ENCODE measurements around the gene NME5. TPM values are rescaled to one million over a fixed set of nuclear protein-coding genes. Genes with fewer than 3 reads are reported as not detected.

NME5 gene
- total and polyA plus RNA-seq, 9 of the 15 experiments (the other 6 are each of a cell fraction or from before 2014, with no cell fraction given) = not detected

- CTCF ChIA-PET (ENCODE audit: low intra/inter-chr PET ratio) = no interaction called here
- H3K9ac ChIP-seq (ENCODE audit: insufficient read depth in 1 of 2, low read depth in 2 of 2, low read length in 2 of 2) = no peak overlapping the region
- H3K27ac ChIP-seq (ENCODE audit: extremely low read depth, low read depth, low read length) = no peak overlapping the region
- H3K4me2 ChIP-seq (ENCODE audit: insufficient read depth, low read length) = no peak overlapping the region
- H4K20me1 ChIP-seq (replicated peaks; ENCODE audit: control insufficient read depth, insufficient read depth, low read length) = no peaks in the 10 kb centered on the region
- DNase-seq (ENCODE audit: extremely low read depth in 1 of 4, low spot score in 3 of 4) (no peak), FAIRE-seq (no peak), ATAC-seq (peak; percentile 62; the same call in 1 of the 3 replicates)
- WGBS (ENCODE audit: insufficient coverage, low coverage, missing lambda C conversion rate) = 0% methylated on average over 3 of the region's 3 CpGs
- H3K4me3 ChIP-seq = no peak overlapping the region
- H3K9me3 ChIP-seq (replicated peaks; ENCODE audit: control insufficient read depth, insufficient read depth, low read depth, low read length) = no peaks in the 10 kb centered on the region
- POLR2A ChIA-PET = interaction anchor here (1.3 to 1.6 kb wide), 4 partner anchors 9 to 31 kb away, joined by 3 to 8 read pairs (median 5); partner anchors contain the start of gene NME5
- no peaks in the 10 kb centered on the region for H3K9me1 ChIP-seq (ENCODE audit: control insufficient read depth, insufficient read depth, low read length)
- H3K27me3 ChIP-seq (ENCODE audit: control insufficient read depth in 2 of 2, insufficient read depth in 2 of 2, low read length in 2 of 2) = peaks cover 4 to 10% of the 10 kb centered on the region in 2 experiments; a peak in 2 of 5 replicates
- BruUV-seq (replicated peaks) = no TSS peak
- H3K4me1 ChIP-seq (replicated peaks in 1 of 2; ENCODE audit: control insufficient read depth in 2 of 2, insufficient read depth in 2 of 2, low read length in 2 of 2) = no peaks in the 10 kb centered on the region
- TF ChIP-seq ZNF174 (CRISPR knock-in tag; IDR thresholded peaks at IDR 0.05) = no peak
- no peak for TF ChIP-seq MTF1 (CRISPR knock-in tag; IDR thresholded peaks at IDR 0.05; ENCODE audit: borderline replicate concordance)
- no peak for TF ChIP-seq ZNF668 (CRISPR knock-in tag; IDR thresholded peaks at IDR 0.05)
- TF ChIP-seq TAF1 (IDR thresholded peaks at IDR 0.05; ENCODE audit: control insufficient read depth, extremely low read depth, insufficient read depth, low read length, severe bottlenecking) = no peak
- no peak for TF ChIP-seq E2F4 (CRISPR knock-in tag; IDR thresholded peaks at IDR 0.05; ENCODE audit: low read depth)
- no peak for TF ChIP-seq HMGN3 (IDR thresholded peaks at IDR 0.05; ENCODE audit: borderline replicate concordance, extremely low read depth, insufficient read length, low read depth, low read length)
- no peak for TF ChIP-seq RBFOX2 (IDR thresholded peaks at IDR 0.05; ENCODE audit: low read depth, low read length)
- TF ChIP-seq XRCC5 (IDR thresholded peaks at IDR 0.05; ENCODE audit: low read depth, low read length) = no peak
- TF ChIP-seq KLF16 (IDR thresholded peaks at IDR 0.05) = no peak
- no peak for TF ChIP-seq POU5F1 (IDR thresholded peaks at IDR 0.05; ENCODE audit: borderline replicate concordance, low read depth, low read length, partially characterized antibody)
- intact Hi-C loops (cut with micrococcal nuclease) = no loop called here
- in situ Hi-C loops (cut with MboI) = no loop called here
- no peaks in the 10 kb centered on the region for H3K36me3 ChIP-seq (ENCODE audit: control insufficient read depth, insufficient read depth, low read length)
- no peaks in the 10 kb centered on the region for H3K79me2 ChIP-seq (ENCODE audit: control insufficient read depth, insufficient read depth, low read length)
- no peak overlapping the region for H2AFZ ChIP-seq (ENCODE audit: low read depth, low read length)
These were observed 10.3 kb upstream of the NME5 start for GRCh38 chr5:138149530-138149929.
